ENCODE data around the gene SMIM1.
"Not testable (repeated sequence)": the region's sequence is repeated elsewhere in the genome, so short reads cannot be mapped to it uniquely, and the experiment has no call there.

- not testable (repeated sequence) for TF ChIP-seq POLR2A, CTCF, EP300 (IDR thresholded peaks at IDR 0.05)
Observed at GRCh38 chr1:3810149-3810761, 37.7 kb downstream of the SMIM1 start.

Measured in tibial nerve (tissue), 4 donors.